NCI-H526 treated with DMSO at 0.1 percent for 48 hours (cell line): ENCODE results near the gene STAT5A.
"Not testable (repeated sequence)": the region's sequence is repeated elsewhere in the genome, so short reads cannot be mapped to it uniquely, and the experiment has no call there.

Source experiments
- DNase-seq: peaks from one replicate; lab custom pipeline; 2025; lab: John Stamatoyannopoulos, UW

The STAT5A gene

GRCh38 chr17:42285346-42286050 is 2.8 kb upstream of the STAT5A start:
- DNase-seq: no peak

GRCh38 chr17:42286411-42287221 is 1.7 kb upstream of the STAT5A start:
- no peak for DNase-seq

GRCh38 chr17:42287305-42287976 is 857 bp upstream of the STAT5A start:
- DNase-seq: no peak

GRCh38 chr17:42288803-42289610 is 709 bp downstream of the STAT5A start:
- DNase-seq: no peak

DNA sequence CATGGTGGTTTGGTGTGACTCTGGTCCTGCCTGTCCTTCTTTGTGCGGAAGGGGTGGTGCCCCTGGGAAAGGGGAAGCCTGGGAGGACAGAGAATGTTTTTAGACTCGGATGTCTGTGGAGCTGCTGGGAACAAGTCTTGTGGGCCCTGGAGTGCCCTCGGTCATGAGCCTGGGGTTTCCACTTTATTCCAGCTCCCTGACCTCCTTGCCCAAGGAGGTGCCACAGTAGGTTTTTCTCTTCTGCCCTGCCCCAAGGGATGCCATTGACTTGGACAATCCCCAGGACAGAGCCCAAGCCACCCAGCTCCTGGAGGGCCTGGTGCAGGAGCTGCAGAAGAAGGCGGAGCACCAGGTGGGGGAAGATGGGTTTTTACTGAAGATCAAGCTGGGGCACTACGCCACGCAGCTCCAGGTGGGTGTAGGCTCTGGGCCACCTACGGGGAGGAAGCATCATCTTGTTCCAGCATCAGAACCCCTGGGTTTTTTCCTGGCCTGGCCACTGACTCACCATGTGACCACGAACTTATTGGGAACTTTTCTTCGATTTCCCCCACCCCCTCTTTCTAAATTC is 1.4 kb downstream of the STAT5A start:
- DNase-seq: no peak

DNA sequence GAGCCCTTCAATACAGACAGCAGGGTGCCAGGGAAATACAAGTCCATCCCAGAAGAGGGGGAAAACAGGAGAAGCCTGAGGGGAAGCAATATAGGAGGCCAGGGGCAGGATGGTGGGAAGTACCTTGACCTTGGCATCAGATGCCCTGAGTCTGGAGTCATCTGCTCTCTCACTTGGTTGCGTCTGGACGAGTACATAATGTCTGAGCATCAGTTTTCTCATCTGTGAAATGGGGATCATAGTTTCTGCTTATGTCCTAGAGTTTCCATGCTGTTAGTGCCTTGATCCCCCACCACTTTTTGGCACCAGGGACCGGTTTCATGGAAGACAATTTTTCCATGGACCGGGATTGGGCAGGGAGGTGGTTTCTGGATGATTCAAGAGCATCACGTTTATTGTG is 2.3 kb downstream of the STAT5A start:
- no peak for DNase-seq

GRCh38 chr17:42291129-42291528 is 2.8 kb downstream of the STAT5A start:
- no peak for DNase-seq

DNA sequence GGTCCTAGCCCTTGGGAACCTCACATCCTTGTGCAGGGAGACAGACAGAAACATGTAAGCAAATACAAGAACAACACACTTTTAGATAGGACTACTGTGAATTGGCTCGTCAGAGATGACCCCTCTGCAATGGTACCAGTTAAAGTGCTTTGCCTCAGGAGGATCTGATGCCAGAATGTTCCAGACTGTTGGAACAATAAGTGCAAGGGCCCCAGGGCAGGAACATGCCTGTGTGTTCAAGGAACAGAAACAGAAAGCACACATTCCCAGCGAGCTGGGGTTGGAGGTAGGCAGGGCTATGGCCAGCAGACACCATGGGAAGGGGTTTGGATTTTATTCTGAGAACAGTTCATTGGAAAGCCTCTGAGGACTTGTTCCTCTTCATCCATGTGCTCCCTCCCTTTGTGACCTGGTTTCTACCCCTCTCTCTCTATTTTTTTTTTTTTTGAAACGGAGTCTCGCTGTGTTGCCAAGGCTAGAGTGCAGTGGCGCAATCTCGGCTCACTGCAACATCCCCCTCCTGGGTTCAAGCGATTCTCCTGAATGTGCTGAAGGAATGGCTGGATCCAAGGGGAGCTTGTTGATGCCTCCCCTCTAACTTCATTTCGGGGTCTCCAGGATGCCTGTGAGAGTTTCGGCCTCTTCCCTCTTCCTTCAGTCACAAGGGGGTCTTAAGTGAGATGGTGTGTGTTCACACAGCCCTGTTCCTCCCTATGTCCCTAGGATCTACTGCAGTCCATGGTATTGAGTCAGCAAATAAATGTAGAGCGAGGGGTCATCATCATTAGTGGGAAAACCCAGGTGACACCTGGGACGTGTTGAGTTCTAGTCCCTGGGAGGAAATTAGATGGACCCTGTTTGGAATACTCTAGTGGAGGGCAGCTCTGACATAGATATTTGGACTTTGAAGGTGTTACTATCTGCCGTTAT is 6.4 kb downstream of the STAT5A start:
- no peak for DNase-seq

GRCh38 chr17:42296012-42296411 is 7.7 kb downstream of the STAT5A start:
- DNase-seq: no peak

GRCh38 chr17:42297775-42298174 is 9.5 kb downstream of the STAT5A start:
- not testable (repeated sequence) for DNase-seq

GRCh38 chr17:42299361-42299760 is 11.1 kb downstream of the STAT5A start:
- DNase-seq: not testable (repeated sequence)

GRCh38 chr17:42299913-42300312 is 11.6 kb downstream of the STAT5A start:
- DNase-seq: not testable (repeated sequence)

GRCh38 chr17:42301022-42301421 is 12.7 kb downstream of the STAT5A start:
- no peak for DNase-seq

DNA sequence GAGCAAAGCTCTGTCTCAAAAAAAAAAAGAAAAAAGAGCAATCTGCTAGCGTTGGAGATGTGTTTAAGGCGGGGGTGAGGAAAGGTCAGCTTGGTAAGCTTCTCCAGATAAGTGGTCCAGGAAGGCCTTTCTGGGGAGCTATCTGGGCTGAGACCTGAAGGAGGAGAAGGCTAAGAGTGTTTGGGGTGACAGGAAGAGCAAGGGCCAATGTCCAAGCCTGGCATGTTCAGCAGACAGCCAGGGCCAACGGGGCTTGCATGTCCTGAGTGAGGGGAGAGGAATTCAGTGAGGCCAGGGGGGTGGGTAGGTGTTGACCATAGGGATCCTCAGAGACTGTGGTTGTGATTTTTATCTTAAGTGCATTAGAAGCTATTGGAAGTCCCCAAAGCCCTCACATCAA is 15.4 kb downstream of the STAT5A start:
- no peak for DNase-seq

- no peak for DNase-seq
Measured at GRCh38 chr17:42304187-42305030, 16.1 kb downstream of the STAT5A start.

GRCh38 chr17:42305031-42305330 is 16.7 kb downstream of the STAT5A start:
- DNase-seq: not testable (repeated sequence)

DNA sequence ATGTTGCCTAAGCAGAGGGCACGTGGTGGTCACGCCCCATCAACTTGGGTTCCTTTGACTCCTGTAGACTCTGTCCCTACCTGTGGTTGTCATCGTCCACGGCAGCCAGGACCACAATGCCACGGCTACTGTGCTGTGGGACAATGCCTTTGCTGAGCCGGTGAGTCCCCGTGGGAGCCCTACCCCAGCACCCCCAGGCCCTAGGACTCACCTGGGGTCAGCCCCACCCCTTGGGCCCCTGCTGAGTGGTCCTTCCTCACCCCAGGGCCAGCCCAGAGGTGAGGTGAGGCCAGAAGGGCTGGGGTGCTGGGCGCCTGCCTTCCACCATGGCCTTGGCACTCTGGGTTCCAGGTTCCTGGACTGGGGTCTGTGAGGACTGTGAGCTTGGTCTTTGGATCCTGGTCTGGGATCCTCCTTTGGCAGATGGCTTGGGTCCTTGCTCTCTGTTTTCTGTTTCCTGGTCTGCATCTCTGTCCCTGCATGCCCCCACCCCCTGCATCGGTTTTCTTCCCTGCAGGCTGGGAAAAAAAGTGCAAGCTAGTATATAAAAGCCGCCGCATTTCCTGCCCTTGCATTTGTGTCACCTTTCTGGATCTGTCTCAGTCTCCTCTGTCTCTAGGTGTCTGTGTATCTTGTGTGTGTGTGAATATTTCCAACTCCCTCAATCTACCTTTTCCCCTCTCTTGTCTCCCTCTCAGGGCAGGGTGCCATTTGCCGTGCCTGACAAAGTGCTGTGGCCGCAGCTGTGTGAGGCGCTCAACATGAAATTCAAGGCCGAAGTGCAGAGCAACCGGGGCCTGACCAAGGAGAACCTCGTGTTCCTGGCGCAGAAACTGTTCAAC is 17.5 kb downstream of the STAT5A start:
- no peak for DNase-seq

DNA sequence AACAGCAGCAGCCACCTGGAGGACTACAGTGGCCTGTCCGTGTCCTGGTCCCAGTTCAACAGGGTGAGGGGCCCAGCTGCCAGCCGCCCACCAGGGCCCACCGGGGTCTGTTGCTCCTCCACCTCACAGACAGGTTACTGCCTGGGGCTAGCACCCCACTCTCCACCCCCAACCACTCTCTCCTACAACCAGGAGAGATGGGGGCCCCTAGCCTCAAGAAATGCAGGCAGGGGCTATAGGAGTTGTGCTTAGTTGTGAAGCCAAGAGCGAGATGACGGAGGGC is 18.0 kb downstream of the STAT5A start:
- DNase-seq: no peak

DNA sequence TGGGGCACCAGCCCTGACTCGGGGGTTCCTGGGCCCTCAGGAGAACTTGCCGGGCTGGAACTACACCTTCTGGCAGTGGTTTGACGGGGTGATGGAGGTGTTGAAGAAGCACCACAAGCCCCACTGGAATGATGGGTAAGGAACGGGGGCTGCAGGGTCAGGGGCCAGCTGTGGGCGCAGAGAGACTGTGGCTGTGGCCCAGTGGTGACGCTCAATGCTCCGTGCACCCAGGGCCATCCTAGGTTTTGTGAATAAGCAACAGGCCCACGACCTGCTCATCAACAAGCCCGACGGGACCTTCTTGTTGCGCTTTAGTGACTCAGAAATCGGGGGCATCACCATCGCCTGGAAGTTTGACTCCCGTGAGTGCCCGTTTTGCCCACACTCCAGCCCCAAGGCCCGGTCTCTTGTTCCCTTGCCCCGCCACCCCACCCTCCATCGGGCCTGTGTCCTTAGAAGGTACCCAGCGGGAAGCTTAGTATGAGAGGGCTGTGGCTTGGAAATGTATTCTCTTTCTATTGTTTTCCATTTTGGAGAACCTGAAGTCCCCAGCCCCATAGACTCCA is 19.1 kb downstream of the STAT5A start:
- DNase-seq: no peak
